Measurements from ENCODE around the gene TRPM2.

The TRPM2 gene

GRCh38 chr21:44433791-44434567, 80.6 kb downstream of the TRPM2 start:
- TF ChIP-seq, protein P1, sequence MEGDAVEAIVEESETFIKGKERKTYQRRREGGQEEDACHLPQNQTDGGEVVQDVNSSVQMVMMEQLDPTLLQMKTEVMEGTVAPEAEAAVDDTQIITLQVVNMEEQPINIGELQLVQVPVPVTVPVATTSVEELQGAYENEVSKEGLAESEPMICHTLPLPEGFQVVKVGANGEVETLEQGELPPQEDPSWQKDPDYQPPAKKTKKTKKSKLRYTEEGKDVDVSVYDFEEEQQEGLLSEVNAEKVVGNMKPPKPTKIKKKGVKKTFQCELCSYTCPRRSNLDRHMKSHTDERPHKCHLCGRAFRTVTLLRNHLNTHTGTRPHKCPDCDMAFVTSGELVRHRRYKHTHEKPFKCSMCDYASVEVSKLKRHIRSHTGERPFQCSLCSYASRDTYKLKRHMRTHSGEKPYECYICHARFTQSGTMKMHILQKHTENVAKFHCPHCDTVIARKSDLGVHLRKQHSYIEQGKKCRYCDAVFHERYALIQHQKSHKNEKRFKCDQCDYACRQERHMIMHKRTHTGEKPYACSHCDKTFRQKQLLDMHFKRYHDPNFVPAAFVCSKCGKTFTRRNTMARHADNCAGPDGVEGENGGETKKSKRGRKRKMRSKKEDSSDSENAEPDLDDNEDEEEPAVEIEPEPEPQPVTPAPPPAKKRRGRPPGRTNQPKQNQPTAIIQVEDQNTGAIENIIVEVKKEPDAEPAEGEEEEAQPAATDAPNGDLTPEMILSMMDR (IDR thresholded peaks at IDR 0.05; ENCODE audit: control insufficient read depth, insufficient read depth, low read depth, low read length, missing control alignments): no peak
- no peak for DNase-seq (ENCODE audit: low read depth)
- no peak overlapping the region for H3K4me3 ChIP-seq (ENCODE audit: control insufficient read depth, low read depth, low read length)

GRCh38 chr21:44434568-44434925, 81.1 kb downstream of the TRPM2 start:
- no peak overlapping the region for H3K4me3 ChIP-seq (ENCODE audit: control insufficient read depth, low read depth, low read length)
- TF ChIP-seq, protein P1 (IDR thresholded peaks at IDR 0.05; ENCODE audit: control insufficient read depth, insufficient read depth, low read depth, low read length, missing control alignments): no peak
- DNase-seq (ENCODE audit: low read depth): no peak

DNA sequence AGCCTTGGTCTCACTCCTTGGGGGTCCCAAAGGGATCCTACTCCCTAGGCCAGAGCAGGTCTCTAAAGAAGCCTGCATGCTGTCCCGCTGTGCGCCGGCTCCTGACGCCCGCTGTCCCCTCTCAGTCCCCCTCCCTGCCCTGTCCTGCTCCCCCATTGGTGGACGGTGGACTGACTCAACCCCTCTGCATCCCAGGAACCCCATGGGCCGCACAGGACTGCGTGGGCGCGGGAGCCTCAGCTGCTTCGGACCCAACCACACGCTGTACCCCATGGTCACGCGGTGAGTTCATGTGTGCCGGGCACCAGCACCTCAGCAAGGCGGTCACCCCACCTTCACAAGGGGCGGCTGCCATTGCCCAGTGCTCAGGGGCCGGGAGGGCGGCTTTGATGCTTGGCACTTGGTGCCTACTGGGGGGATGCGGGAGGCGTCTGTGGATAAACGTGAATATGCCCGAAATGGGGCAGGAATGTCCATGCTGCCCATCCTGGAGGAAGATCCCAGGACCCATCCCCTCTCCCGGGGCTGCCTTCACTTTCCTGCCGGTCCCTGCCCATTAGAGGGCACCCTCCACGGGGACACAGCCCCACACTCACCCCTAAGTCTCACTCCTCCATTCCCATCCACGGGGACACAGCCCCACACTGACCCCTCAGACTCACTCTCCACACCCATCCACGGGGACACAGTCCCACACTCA, 81.7 kb downstream of the TRPM2 start:
- DNase-seq (ENCODE audit: low read depth): no peak
- TF ChIP-seq, protein P1 (IDR thresholded peaks at IDR 0.05; ENCODE audit: control insufficient read depth, insufficient read depth, low read depth, low read length, missing control alignments): no peak
- H3K4me3 ChIP-seq (ENCODE audit: control insufficient read depth, low read depth, low read length): no peak overlapping the region

GRCh38 chr21:44436111-44436611, 82.7 kb downstream of the TRPM2 start:
- TF ChIP-seq, protein P1 (IDR thresholded peaks at IDR 0.05; ENCODE audit: control insufficient read depth, insufficient read depth, low read depth, low read length, missing control alignments): no peak
- no peak overlapping the region for H3K4me3 ChIP-seq (ENCODE audit: control insufficient read depth, low read depth, low read length)
- DNase-seq (ENCODE audit: low read depth): no peak

- no peak for DNase-seq (ENCODE audit: low read depth)
- H3K4me3 ChIP-seq (ENCODE audit: control insufficient read depth, low read depth, low read length): no peak overlapping the region
- TF ChIP-seq, protein P1 (IDR thresholded peaks at IDR 0.05; ENCODE audit: control insufficient read depth, insufficient read depth, low read depth, low read length, missing control alignments): no peak
These were observed 83.5 kb downstream of the TRPM2 start for GRCh38 chr21:44436958-44437357.

DNA sequence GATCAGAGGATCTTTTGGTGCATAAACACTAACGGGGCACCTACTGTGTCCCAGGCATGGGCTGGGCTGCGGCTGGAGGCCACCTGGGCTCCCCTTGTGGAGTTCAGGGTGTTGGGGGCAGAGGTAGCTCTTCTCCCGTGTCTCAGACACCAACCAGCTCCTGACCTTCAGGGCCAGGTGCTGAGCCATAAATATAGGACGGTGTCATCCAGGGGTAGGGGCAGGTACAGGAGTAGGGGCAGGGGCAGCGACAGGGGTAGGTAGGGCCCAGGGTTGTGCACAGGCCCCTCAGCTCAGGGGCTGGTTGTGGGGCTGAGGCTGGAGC, 83.9 kb downstream of the TRPM2 start:
- DNase-seq (ENCODE audit: low read depth): no peak
- TF ChIP-seq, protein P1 (IDR thresholded peaks at IDR 0.05; ENCODE audit: control insufficient read depth, insufficient read depth, low read depth, low read length, missing control alignments): no peak
- H3K4me3 ChIP-seq (ENCODE audit: control insufficient read depth, low read depth, low read length): no peak overlapping the region
